Smooth muscle cell (in vitro differentiated cells): Measurements from ENCODE around the gene OMP. TPM values are rescaled to one million over a fixed set of nuclear protein-coding genes. Genes with fewer than 3 reads are reported as not detected.

Experiments used
- DNase-seq: peaks from one replicate; lab custom pipeline; 2025; ENCODE audit not compliant: unreplicated experiment; lab: John Stamatoyannopoulos, UW
- H2AFZ ChIP-seq: fragments of 200-600 bp; sonication (generic); 2 replicates; pipeline ENCODE4 v1.6.0; 2016; ENCODE audit warnings: antibody characterized with exemption, low read depth, mild to moderate bottlenecking
- H3F3A ChIP-seq: fragments of 200-600 bp; sonication (generic); 2 replicates; pipeline ENCODE4 v1.6.0; 2017; ENCODE audit warnings: antibody characterized with exemption, low read depth
- H3K27ac ChIP-seq: fragments of 200-600 bp; sonication (generic); 2 replicates; pipeline ENCODE4 v1.5.1; 2016; ENCODE audit warnings: low read depth, mild to moderate bottlenecking
- H3K27me3 ChIP-seq: fragments of 200-600 bp; sonication (generic); 2 replicates; pipeline ENCODE4 v1.6.1; 2016; ENCODE audit warnings: low read depth, mild to moderate bottlenecking
- H3K36me3 ChIP-seq: fragments of 200-600 bp; sonication (generic); 2 replicates; pipeline ENCODE4 v1.5.1; 2016; ENCODE audit warnings: low read depth
- H3K4me1 ChIP-seq: fragments of 200-600 bp; sonication (generic); 2 replicates; pipeline ENCODE4 v1.5.1; 2016; ENCODE audit warnings: low read depth
- H3K4me2 ChIP-seq: fragments of 200-600 bp; sonication (generic); 2 replicates; pipeline ENCODE4 v1.6.0; 2016; ENCODE audit warnings: mild to moderate bottlenecking
- H3K4me3 ChIP-seq: fragments of 200-600 bp; sonication (generic); 2 replicates; pipeline ENCODE4 v1.5.1; 2016; ENCODE audit warnings: mild to moderate bottlenecking
- H3K79me2 ChIP-seq: fragments of 200-600 bp; sonication (generic); 2 replicates; pipeline ENCODE4 v1.6.0; 2016; ENCODE audit warnings: low read depth, mild to moderate bottlenecking
- H3K9ac ChIP-seq: fragments of 200-600 bp; sonication (generic); 2 replicates; pipeline ENCODE4 v1.6.0; 2016; ENCODE audit warnings: low read depth
- H3K9me3 ChIP-seq: fragments of 200-600 bp; sonication (generic); replicated peaks from 2 replicates; pipeline ENCODE4 v1.5.1; 2016; ENCODE audit warnings: low read depth
- H4K20me1 ChIP-seq: fragments of 200-600 bp; sonication (generic); 2 replicates; pipeline ENCODE4 v1.6.0; 2016; ENCODE audit warnings: low read depth
- WGBS: methylation state at CpG from one replicate; pipeline ENCODE4 v1.1.7; 2016; ENCODE audit warnings: low lambda C conversion rate; 5-methylcytosine and 5-hydroxymethylcytosine counted together
- polyA plus RNA-seq: library from polyadenylated mRNA; unstranded; fragments of >200 nt; fragmentation: Nextera tagmentation; extraction: Ambion mirVana; gene quantifications from 2 replicates; pipeline ENCODE4 v1.2.1, GENCODE V29; 2016
- total RNA-seq: library from RNA; depleted of rRNA; stranded (reverse); fragments of >200 nt; gene quantifications from 2 replicates; pipeline ENCODE4 v1.2.3, GENCODE V29; 2014
- TF ChIP-seq, protein P1 (sequence below): fragments of 200-600 bp; sonication (generic); IDR thresholded peaks from 2 replicates; pipeline ENCODE4 v1.5.1; 2017; ENCODE audit warnings: borderline replicate concordance, mild to moderate bottlenecking, antibody characterized with exemption; ENCODE audit not compliant: insufficient read depth, poor library complexity, severe bottlenecking

The OMP gene
- total and polyA plus RNA-seq, 2 experiments from 2014 or later = not detected

DNA sequence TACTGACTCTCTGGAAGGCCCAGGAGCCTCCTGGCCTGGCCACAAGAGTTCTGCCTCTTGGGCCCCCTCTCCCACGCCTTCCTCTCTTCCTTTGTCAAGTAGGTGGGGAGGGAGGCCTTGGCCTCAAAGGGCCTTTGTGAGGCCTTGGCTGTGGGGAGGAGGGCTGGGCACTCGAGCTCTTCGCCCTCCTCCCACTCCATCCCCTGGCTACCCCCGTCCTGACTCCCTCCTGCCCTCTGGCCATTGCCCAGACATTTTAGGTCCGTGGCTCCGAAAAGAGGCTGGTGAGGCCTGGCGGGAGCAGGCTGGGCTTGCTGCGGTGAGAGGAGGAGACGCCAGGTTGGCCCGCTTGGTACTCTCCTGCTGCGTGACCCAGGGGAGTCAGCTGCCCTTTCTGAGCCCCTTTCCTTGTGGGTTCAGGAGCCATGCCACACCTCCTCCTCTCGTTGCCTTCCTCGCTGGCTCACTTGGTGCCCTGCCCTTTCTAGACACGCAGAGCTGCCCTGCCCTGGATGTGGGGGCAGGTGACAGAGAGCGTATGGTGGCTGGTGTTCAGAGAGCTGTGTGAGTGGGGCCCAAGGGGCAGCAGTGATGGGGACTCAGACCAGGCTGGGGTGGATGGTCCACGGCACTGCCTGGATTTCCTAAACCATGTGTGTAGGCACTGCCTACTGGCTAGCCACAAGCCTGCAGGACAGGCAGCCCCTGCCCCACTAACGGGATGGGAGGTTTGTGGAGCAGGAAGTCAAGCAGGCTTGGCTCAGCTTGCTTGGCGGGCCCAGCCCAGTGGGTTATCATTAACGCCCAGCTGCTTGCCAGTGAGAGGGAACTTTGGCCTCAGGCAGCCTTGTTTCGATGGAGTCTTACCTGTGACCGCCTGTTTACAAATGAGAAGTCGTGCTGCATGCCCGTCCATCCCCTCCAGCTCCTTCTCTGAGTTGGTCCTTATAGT lies 15.8 kb upstream of the OMP start:
- no peak overlapping the region for H3K4me2 ChIP-seq
- TF ChIP-seq, protein P1, sequence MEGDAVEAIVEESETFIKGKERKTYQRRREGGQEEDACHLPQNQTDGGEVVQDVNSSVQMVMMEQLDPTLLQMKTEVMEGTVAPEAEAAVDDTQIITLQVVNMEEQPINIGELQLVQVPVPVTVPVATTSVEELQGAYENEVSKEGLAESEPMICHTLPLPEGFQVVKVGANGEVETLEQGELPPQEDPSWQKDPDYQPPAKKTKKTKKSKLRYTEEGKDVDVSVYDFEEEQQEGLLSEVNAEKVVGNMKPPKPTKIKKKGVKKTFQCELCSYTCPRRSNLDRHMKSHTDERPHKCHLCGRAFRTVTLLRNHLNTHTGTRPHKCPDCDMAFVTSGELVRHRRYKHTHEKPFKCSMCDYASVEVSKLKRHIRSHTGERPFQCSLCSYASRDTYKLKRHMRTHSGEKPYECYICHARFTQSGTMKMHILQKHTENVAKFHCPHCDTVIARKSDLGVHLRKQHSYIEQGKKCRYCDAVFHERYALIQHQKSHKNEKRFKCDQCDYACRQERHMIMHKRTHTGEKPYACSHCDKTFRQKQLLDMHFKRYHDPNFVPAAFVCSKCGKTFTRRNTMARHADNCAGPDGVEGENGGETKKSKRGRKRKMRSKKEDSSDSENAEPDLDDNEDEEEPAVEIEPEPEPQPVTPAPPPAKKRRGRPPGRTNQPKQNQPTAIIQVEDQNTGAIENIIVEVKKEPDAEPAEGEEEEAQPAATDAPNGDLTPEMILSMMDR = no peak
- no peaks in the 10 kb centered on the region for H3K79me2 ChIP-seq
- H3K4me3 ChIP-seq = no peak overlapping the region
- no peaks in the 10 kb centered on the region for H3K36me3 ChIP-seq
- H3F3A ChIP-seq = no peaks in the 10 kb centered on the region
- no peak overlapping the region for H3K27ac ChIP-seq
- H3K9me3 ChIP-seq = no peaks in the 10 kb centered on the region
- no peaks in the 10 kb centered on the region for H3K4me1 ChIP-seq
- 89% methylated on average over 23 of the region's 23 CpGs for WGBS
- H2AFZ ChIP-seq = no peak overlapping the region
- H4K20me1 ChIP-seq = peaks cover 21% of the 10 kb centered on the region
- no peak overlapping the region for H3K9ac ChIP-seq
- DNase-seq = no peak
- H3K27me3 ChIP-seq = no peaks in the 10 kb centered on the region

DNA sequence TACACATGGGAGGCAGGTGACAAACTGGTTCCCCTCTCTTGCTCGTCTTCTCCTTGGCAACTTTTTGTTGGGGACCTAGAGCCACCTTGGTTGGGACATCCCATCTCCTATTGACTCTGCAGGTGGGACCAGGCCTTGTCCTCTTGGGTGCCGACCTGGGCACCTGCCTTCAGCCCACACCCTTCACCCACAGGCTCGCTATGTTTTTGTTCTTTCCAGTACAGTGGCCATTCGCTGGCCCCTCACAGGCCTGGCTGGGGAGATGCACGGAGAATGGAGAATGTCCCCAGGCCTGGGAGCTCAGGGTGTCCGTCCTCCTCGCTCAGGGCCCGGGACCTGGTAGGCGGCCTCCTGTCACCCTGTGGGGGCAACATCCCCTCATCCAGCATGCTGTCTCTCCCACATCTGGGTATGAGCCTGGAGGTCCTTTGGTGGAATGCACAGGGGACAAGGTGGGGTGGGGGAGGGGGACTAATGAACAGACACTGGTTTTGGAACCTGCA lies 14.9 kb upstream of the OMP start:
- H3K4me2 ChIP-seq = no peak overlapping the region
- no peak overlapping the region for H3K27ac ChIP-seq
- H3K9ac ChIP-seq = no peak overlapping the region
- H3K4me1 ChIP-seq = no peaks in the 10 kb centered on the region
- H3F3A ChIP-seq = no peaks in the 10 kb centered on the region
- no peaks in the 10 kb centered on the region for H3K36me3 ChIP-seq
- no peaks in the 10 kb centered on the region for H3K27me3 ChIP-seq
- no peak overlapping the region for H3K4me3 ChIP-seq
- H3K79me2 ChIP-seq = no peaks in the 10 kb centered on the region
- no peak for DNase-seq
- peaks cover 21% of the 10 kb centered on the region for H4K20me1 ChIP-seq
- TF ChIP-seq, protein P1 = no peak
- no peaks in the 10 kb centered on the region for H3K9me3 ChIP-seq
- 98% methylated on average over 9 of the region's 9 CpGs for WGBS
- no peak overlapping the region for H2AFZ ChIP-seq

DNA sequence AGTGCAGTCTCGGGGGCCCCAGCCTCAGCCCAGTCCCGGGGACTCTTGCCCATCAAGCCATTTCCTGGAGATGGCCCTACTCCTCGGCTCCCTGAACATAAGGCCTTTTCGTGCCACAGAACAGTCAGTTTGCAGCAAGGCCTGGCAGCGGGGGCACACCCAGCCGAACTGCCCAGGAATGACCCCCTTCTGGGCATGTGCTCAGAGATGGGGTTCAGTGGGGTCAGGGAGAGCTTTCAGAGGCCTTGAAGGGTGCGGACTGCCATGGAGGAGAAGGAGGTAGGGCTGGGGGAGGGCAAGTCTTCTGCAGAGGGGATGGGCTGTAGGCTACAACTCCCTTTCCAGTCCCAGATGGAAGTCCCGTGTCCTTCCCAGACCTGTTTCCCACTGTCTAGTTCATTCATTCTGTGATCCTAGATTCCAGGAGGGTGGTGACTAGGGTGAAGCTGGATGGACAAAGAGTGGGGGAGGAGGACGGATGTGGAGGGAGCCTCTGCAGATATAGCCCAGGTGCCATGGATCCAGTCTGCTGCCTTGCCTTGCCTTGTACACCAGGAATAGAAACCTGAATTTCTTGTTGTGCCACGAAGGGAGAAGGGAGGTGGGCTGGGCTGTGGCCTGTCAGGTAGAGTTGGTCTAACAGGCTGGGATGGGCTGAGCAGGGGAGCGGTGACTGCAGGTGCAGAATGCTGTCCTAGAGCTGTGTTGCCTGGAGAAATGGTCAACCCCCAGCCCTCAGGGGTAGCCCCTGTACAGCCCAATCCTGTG lies 14.2 kb upstream of the OMP start:
- no peak overlapping the region for H3K27ac ChIP-seq
- no peak overlapping the region for H3K4me2 ChIP-seq
- no peak overlapping the region for H3K4me3 ChIP-seq
- H4K20me1 ChIP-seq = peaks cover 21% of the 10 kb centered on the region
- H3K36me3 ChIP-seq = no peaks in the 10 kb centered on the region
- TF ChIP-seq, protein P1 = no peak
- no peak overlapping the region for H3K9ac ChIP-seq
- no peaks in the 10 kb centered on the region for H3K9me3 ChIP-seq
- 75% methylated on average over 11 of the region's 11 CpGs for WGBS
- no peaks in the 10 kb centered on the region for H3K79me2 ChIP-seq
- H2AFZ ChIP-seq = no peak overlapping the region
- H3F3A ChIP-seq = no peaks in the 10 kb centered on the region
- no peak for DNase-seq
- no peaks in the 10 kb centered on the region for H3K27me3 ChIP-seq
- no peaks in the 10 kb centered on the region for H3K4me1 ChIP-seq
